ENCODE measurements around the gene ERBB4. TPM values are rescaled to one million over a fixed set of nuclear protein-coding genes. Genes with fewer than 3 reads are reported as not detected.
A peak's percentile ranks its signal among the peaks of the same experiment; 100 is the strongest.
"Not testable (repeated sequence)": the region's sequence is repeated elsewhere in the genome, so short reads cannot be mapped to it uniquely, and the experiment has no call there.

ERBB4 gene
- total RNA-seq, 5 donors from 2014 or later (not counting 1 experiment from before 2014, with no cell fraction given), result 0.03 to 0.06 TPM; not detected in 3

DNA sequence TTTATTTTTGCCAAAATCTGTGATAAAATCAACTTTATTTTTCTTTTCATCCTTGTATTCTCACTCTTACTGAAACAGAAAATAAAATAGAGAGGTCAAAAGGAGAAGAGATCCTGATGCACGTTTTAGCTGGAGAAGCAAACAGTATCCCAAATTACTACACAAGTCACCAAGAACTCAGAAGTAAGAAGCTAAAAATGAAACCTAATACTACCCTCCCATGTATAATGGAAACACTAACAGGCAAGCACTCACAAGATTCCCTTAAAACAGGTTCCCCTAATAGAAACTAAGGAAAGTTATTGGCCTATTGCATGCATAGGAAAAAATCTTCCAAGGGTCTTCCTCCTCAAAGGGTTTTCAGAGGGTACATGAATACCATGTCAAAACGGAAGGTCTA, 927.0 kb downstream of the ERBB4 start:
- Histone ChIP-seq H3K4me3 (ENCODE audit: control insufficient read depth in 1 of 2, extremely low read depth in 1 of 2, low read length in 1 of 2) (peak overlapping the region in 1 of 2 donors; percentile 40), H3K36me3 (ENCODE audit: control insufficient read depth in 2 of 2, extremely low read depth in 1 of 2, insufficient read depth in 1 of 2, low read length in 1 of 2) (no peaks in the 10 kb centered on the region), H3K27ac (ENCODE audit: low read length) (peak overlapping the region; percentile 48), H3K9me3 (no peaks in the 10 kb centered on the region), H3K4me1 (ENCODE audit: control insufficient read depth in 1 of 2, extremely low read depth in 1 of 2, insufficient read depth in 2 of 2, low read length in 2 of 2) (peaks cover 0 to 4% of the 10 kb centered on the region in 2 experiments), H3K27me3 (replicated peaks in 1 of 2; ENCODE audit: control insufficient read depth in 2 of 2, extremely low read depth in 1 of 2, insufficient read depth in 2 of 2, low read length in 1 of 2) (no peaks in the 10 kb centered on the region)
- no peaks in the 10 kb centered on the region for H3K27me3 Mint-ChIP-seq
- DNase-seq (peak in 1 of 35 experiments; percentile 1), ATAC-seq (replicated peaks in 1 of 4) (no peak)
- peak overlapping the region; percentile 69 to 81 (median 80) for H3K4me3 Mint-ChIP-seq
- H3K36me3 Mint-ChIP-seq, result no peaks in the 10 kb centered on the region
- no CpG with 5 or more reads among the region's 2 CpGs for WGBS (ENCODE audit: insufficient coverage)
- ChIA-PET CTCF (no interaction called here), POLR2A (no interaction called here)
- H3K4me1 Mint-ChIP-seq, result peaks cover 7 to 17% (median 9%) of the 10 kb centered on the region in 3 donors
- peak overlapping the region; percentile 66 to 89 for H3K27ac Mint-ChIP-seq
- peaks cover 0 to 3% (median 2%) of the 10 kb centered on the region in 3 donors for H3K9me3 Mint-ChIP-seq

DNA sequence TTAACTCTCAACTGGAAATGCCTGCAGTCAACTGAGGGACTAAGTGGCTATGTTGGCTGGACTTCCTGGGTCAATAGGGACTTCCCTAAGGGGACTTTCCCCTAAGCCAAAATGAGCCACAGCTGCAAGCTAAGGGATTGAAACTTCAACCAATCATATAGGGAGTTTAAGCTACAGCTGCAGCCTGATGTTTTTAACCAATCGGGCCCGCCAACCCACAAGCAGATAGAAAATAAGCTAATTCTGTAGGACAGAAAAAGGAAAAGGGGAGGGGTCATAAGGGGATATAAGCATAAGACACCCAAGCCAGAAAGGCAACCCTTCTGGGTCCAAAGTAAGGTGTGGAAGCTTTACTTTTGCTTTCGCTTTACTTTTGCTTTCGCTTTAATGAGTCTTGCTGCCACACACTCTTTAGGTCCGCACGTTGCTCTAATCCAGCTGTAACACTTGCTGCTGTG, 927.5 kb downstream of the ERBB4 start:
- H3K27ac ChIP-seq (ENCODE audit: low read length), result peak overlapping the region; percentile 48
- ChIA-PET CTCF (no interaction called here), POLR2A (no interaction called here)
- peak overlapping the region; percentile 66 to 89 for H3K27ac Mint-ChIP-seq
- peaks cover 0 to 3% (median 2%) of the 10 kb centered on the region in 3 donors for H3K9me3 Mint-ChIP-seq
- no peaks in the 10 kb centered on the region for H3K27me3 Mint-ChIP-seq
- no peaks in the 10 kb centered on the region for H3K27me3 ChIP-seq (replicated peaks in 1 of 2; ENCODE audit: control insufficient read depth in 2 of 2, extremely low read depth in 1 of 2, insufficient read depth in 2 of 2, low read length in 1 of 2)
- peak overlapping the region; percentile 69 to 81 (median 80) for H3K4me3 Mint-ChIP-seq
- ATAC-seq (replicated peaks in 1 of 4) (peak in 2 of 4 experiments; percentile 50 to 67), DNase-seq (peak in 1 of 35 experiments; percentile 59)
- H3K36me3 Mint-ChIP-seq, result no peaks in the 10 kb centered on the region
- H3K4me3 ChIP-seq (ENCODE audit: control insufficient read depth in 1 of 2, extremely low read depth in 1 of 2, low read length in 1 of 2), result peak overlapping the region in 1 of 2 donors; percentile 40
- H3K36me3 ChIP-seq (ENCODE audit: control insufficient read depth in 2 of 2, extremely low read depth in 1 of 2, insufficient read depth in 1 of 2, low read length in 1 of 2), result no peaks in the 10 kb centered on the region
- WGBS (ENCODE audit: insufficient coverage), result 50% methylated on average over 4 of the region's 6 CpGs
- peaks cover 0 to 4% of the 10 kb centered on the region in 2 experiments for H3K4me1 ChIP-seq (ENCODE audit: control insufficient read depth in 1 of 2, extremely low read depth in 1 of 2, insufficient read depth in 2 of 2, low read length in 2 of 2)
- H3K9me3 ChIP-seq, result no peaks in the 10 kb centered on the region
- peaks cover 7 to 17% (median 9%) of the 10 kb centered on the region in 3 donors for H3K4me1 Mint-ChIP-seq

DNA sequence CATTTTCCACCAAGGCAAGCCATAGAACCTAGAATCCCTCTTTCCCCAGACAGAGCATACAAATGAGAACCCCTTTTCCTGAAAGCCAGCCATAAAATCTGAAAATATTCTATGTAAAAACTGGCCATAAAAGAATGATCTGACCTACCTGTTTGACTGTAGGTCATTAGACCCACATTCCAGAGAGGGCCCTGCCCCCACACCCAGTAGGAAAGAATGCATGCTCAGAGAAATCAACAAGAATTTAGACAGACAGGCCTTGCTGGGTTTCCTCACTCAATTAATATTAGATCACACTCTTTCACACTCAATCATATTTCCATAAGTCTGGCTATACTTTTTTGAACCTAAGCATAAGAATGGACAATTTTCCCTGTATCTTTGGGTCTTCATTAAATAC, 929.5 kb downstream of the ERBB4 start:
- peaks cover 0 to 4% of the 10 kb centered on the region in 2 experiments for H3K4me1 ChIP-seq (ENCODE audit: control insufficient read depth in 1 of 2, extremely low read depth in 1 of 2, insufficient read depth in 2 of 2, low read length in 2 of 2)
- ChIA-PET CTCF (no interaction called here), POLR2A (no interaction called here)
- no peak for ATAC-seq (replicated peaks in 1 of 4)
- Mint-ChIP-seq H3K4me1 (peaks cover 7 to 17% (median 9%) of the 10 kb centered on the region in 3 donors), H3K27ac (no peak overlapping the region), H3K9me3 (peaks cover 0 to 3% (median 2%) of the 10 kb centered on the region in 3 donors), H3K27me3 (no peaks in the 10 kb centered on the region), H3K36me3 (no peaks in the 10 kb centered on the region), H3K4me3 (no peak overlapping the region)
- H3K27ac ChIP-seq (ENCODE audit: low read length), result no peak overlapping the region
- H3K4me3 ChIP-seq (ENCODE audit: control insufficient read depth in 1 of 2, extremely low read depth in 1 of 2, low read length in 1 of 2), result no peak overlapping the region
- H3K36me3 ChIP-seq (ENCODE audit: control insufficient read depth in 2 of 2, extremely low read depth in 1 of 2, insufficient read depth in 1 of 2, low read length in 1 of 2), result no peaks in the 10 kb centered on the region
- H3K27me3 ChIP-seq (replicated peaks in 1 of 2; ENCODE audit: control insufficient read depth in 2 of 2, extremely low read depth in 1 of 2, insufficient read depth in 2 of 2, low read length in 1 of 2), result no peaks in the 10 kb centered on the region
- no peak for DNase-seq
- no peaks in the 10 kb centered on the region for H3K9me3 ChIP-seq

DNA sequence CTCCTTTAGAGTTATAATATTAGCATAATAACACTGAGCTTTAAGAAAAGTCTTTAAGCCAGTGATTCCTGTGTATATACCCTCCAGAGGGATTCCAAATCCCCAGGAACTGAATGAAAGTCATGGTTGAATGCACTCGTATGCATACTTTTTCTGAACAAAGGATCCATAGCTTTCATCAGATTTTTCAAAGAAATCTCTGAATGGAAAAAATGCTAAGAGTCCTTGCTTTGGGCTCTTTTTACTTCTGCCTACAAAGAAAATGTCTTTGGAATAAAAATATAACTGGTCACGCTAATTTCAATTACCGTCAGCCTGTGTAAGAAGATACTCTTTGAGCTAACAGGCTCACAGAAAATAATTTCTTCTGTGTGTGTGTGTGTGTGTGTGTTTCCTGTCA, 939.5 kb downstream of the ERBB4 start:
- no peaks in the 10 kb centered on the region for H3K4me1 ChIP-seq (ENCODE audit: control insufficient read depth in 1 of 2, extremely low read depth in 1 of 2, insufficient read depth in 2 of 2, low read length in 2 of 2)
- WGBS (ENCODE audit: insufficient coverage), result no CpG with 5 or more reads among the region's 3 CpGs
- Mint-ChIP-seq H3K4me1 (no peaks in the 10 kb centered on the region), H3K27ac (no peak overlapping the region), H3K9me3 (peaks cover 0 to 4% (median 4%) of the 10 kb centered on the region in 3 donors), H3K4me3 (no peak overlapping the region), H3K27me3 (no peaks in the 10 kb centered on the region), H3K36me3 (no peaks in the 10 kb centered on the region)
- H3K36me3 ChIP-seq (ENCODE audit: control insufficient read depth in 2 of 2, extremely low read depth in 1 of 2, insufficient read depth in 1 of 2, low read length in 1 of 2), result no peaks in the 10 kb centered on the region
- ATAC-seq (replicated peaks in 1 of 4) (no peak), DNase-seq (no peak)
- H3K27me3 ChIP-seq (replicated peaks in 1 of 2; ENCODE audit: control insufficient read depth in 2 of 2, extremely low read depth in 1 of 2, insufficient read depth in 2 of 2, low read length in 1 of 2), result no peaks in the 10 kb centered on the region
- no peak overlapping the region for H3K4me3 ChIP-seq (ENCODE audit: control insufficient read depth in 1 of 2, extremely low read depth in 1 of 2, low read length in 1 of 2)
- ChIA-PET CTCF (no interaction called here), POLR2A (no interaction called here)
- H3K9me3 ChIP-seq, result no peaks in the 10 kb centered on the region
- no peak overlapping the region for H3K27ac ChIP-seq (ENCODE audit: low read length)

DNA sequence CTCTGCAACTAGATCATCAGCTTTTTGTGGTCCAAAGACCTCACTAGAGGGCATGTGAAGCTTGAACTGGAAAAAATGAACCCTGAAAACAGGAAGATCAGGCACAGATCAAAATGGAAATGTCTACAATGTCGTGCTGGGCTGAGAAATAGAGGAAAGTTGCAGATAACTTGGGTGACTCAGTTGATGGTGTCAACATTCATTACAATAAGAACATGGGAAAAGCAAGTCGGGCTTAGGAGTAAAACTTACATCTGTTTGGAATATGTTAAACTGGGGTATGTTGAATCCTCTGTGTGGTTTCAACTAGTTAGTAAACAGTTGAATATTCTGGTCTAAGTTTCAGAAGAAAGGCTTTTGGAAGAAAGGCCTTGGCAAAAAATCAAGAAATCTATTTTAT, 940.4 kb downstream of the ERBB4 start:
- Histone ChIP-seq H3K36me3 (ENCODE audit: control insufficient read depth in 2 of 2, extremely low read depth in 1 of 2, insufficient read depth in 1 of 2, low read length in 1 of 2) (no peaks in the 10 kb centered on the region), H3K4me1 (ENCODE audit: control insufficient read depth in 1 of 2, extremely low read depth in 1 of 2, insufficient read depth in 2 of 2, low read length in 2 of 2) (no peaks in the 10 kb centered on the region), H3K9me3 (no peaks in the 10 kb centered on the region), H3K4me3 (ENCODE audit: control insufficient read depth in 1 of 2, extremely low read depth in 1 of 2, low read length in 1 of 2) (no peak overlapping the region), H3K27ac (ENCODE audit: low read length) (no peak overlapping the region), H3K27me3 (replicated peaks in 1 of 2; ENCODE audit: control insufficient read depth in 2 of 2, extremely low read depth in 1 of 2, insufficient read depth in 2 of 2, low read length in 1 of 2) (no peaks in the 10 kb centered on the region)
- peaks cover 0 to 7% (median 7%) of the 10 kb centered on the region in 3 donors for H3K9me3 Mint-ChIP-seq
- no peak for DNase-seq
- H3K4me3 Mint-ChIP-seq, result no peak overlapping the region
- H3K4me1 Mint-ChIP-seq, result no peaks in the 10 kb centered on the region
- CTCF ChIA-PET, result no interaction called here
- no peaks in the 10 kb centered on the region for H3K27me3 Mint-ChIP-seq
- no peaks in the 10 kb centered on the region for H3K36me3 Mint-ChIP-seq
- no peak overlapping the region for H3K27ac Mint-ChIP-seq
- POLR2A ChIA-PET, result no interaction called here
- no peak for ATAC-seq (replicated peaks in 1 of 4)
- no CpG with 5 or more reads among the region's 2 CpGs for WGBS (ENCODE audit: insufficient coverage)

DNA sequence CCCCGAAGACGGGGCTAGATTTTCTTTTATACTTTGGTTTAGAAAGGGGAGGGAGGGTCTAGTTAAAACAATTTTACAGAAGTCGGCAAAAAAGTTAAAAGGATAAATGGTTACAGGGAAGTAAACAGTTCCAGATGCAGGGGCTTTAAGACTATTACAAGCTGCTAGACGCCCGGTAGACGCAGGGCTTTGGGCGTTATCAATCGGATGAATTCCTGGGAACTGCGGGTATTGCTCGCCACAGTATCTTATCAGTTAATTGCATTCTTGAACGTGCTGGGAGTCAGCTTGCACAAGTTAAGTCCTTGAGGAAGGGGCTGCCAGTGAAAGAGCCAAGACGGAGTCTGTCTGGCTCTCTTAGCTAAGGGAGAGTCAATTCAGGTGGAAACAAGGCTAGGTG, 946.6 kb downstream of the ERBB4 start:
- H3K27me3 Mint-ChIP-seq; POLR2A ChIA-PET; DNase-seq; H3K27ac Mint-ChIP-seq; H3K4me1 Mint-ChIP-seq; H3K4me1 ChIP-seq (ENCODE audit: control insufficient read depth in 1 of 2, extremely low read depth in 1 of 2, insufficient read depth in 2 of 2, low read length in 2 of 2); H3K36me3 Mint-ChIP-seq; H3K4me3 Mint-ChIP-seq; ATAC-seq (replicated peaks in 1 of 4); H3K4me3 ChIP-seq (ENCODE audit: control insufficient read depth in 1 of 2, extremely low read depth in 1 of 2, low read length in 1 of 2); H3K9me3 ChIP-seq; H3K36me3 ChIP-seq (ENCODE audit: control insufficient read depth in 2 of 2, extremely low read depth in 1 of 2, insufficient read depth in 1 of 2, low read length in 1 of 2); H3K27me3 ChIP-seq (replicated peaks in 1 of 2; ENCODE audit: control insufficient read depth in 2 of 2, extremely low read depth in 1 of 2, insufficient read depth in 2 of 2, low read length in 1 of 2); H3K9me3 Mint-ChIP-seq; H3K27ac ChIP-seq (ENCODE audit: low read length); CTCF ChIA-PET: not testable (repeated sequence)
- WGBS (ENCODE audit: insufficient coverage), result 81% methylated on average over 4 of the region's 12 CpGs

DNA sequence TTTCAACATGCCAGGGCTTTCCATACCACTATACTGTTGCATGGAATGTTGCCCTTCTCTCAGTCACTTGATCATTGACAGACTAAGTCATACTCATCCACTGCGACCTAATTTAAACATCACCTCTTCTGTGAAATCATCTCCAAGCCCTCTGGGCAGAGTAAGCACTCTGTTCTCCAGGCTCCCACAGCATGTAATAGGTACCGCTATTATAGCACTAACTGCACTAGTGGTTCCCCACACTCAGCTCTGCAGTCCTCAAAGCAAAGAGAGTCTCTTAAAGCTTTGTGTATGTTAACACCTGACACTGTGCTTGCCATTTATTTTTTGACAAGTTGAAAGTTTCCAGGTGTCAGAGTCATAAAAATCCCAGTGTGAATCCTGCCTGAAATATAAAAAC, 947.2 kb downstream of the ERBB4 start:
- Mint-ChIP-seq H3K9me3 (peaks cover 3 to 5% (median 3%) of the 10 kb centered on the region in 3 donors), H3K27me3 (no peaks in the 10 kb centered on the region), H3K4me3 (no peak overlapping the region), H3K27ac (no peak overlapping the region), H3K36me3 (no peaks in the 10 kb centered on the region), H3K4me1 (no peaks in the 10 kb centered on the region)
- ChIA-PET CTCF (no interaction called here), POLR2A (no interaction called here)
- H3K27me3 ChIP-seq (replicated peaks in 1 of 2; ENCODE audit: control insufficient read depth in 2 of 2, extremely low read depth in 1 of 2, insufficient read depth in 2 of 2, low read length in 1 of 2), result peaks cover 0 to 2% of the 10 kb centered on the region in 2 experiments
- whole genome bisulfite sequencing (ENCODE audit: insufficient coverage), result 90% methylated on average over 1 of the region's 2 CpGs
- DNase-seq, result no peak
- H3K4me3 ChIP-seq (ENCODE audit: control insufficient read depth in 1 of 2, extremely low read depth in 1 of 2, low read length in 1 of 2), result no peak overlapping the region
- H3K9me3 ChIP-seq, result no peaks in the 10 kb centered on the region
- ATAC-seq (replicated peaks in 1 of 4), result no peak
- H3K36me3 ChIP-seq (ENCODE audit: control insufficient read depth in 2 of 2, extremely low read depth in 1 of 2, insufficient read depth in 1 of 2, low read length in 1 of 2), result no peaks in the 10 kb centered on the region
- H3K4me1 ChIP-seq (ENCODE audit: control insufficient read depth in 1 of 2, extremely low read depth in 1 of 2, insufficient read depth in 2 of 2, low read length in 2 of 2), result no peaks in the 10 kb centered on the region
- no peak overlapping the region for H3K27ac ChIP-seq (ENCODE audit: low read length)

Measured in T-cell (primary cell).